Upper lobe of left lung (tissue), 4 donors: Measurements from ENCODE around the gene ACKR3.

Experiments used
- POLR2A ChIP-seq, 4 donors: fragments of 450-650 bp; IDR thresholded peaks; one replicate each; pipeline ENCODE4 v1.5.1; 2016 to 2017; ENCODE audit warnings: antibody characterized with exemption in 4 of 4, mild to moderate bottlenecking in 2 of 4
- POLR2AphosphoS5 ChIP-seq, 2 donors: sonication (generic); formaldehyde crosslinking; IDR thresholded peaks; one replicate each; pipeline ENCODE4 v1.5.1; 2017; ENCODE audit warnings: antibody characterized with exemption in 2 of 2

- TF ChIP-seq POLR2AphosphoS5 (IDR thresholded peaks at IDR 0.05) (no peak), POLR2A (IDR thresholded peaks at IDR 0.05) (no peak)
These were observed 13.3 kb downstream of the ACKR3 start for GRCh38 chr2:236582968-236583367.
